HepG2 (cell line): ENCODE data around the gene CHRNB4.

ENCODE experiments used
- ATF2 ChIP-seq: sonication (generic); formaldehyde crosslinking; IDR thresholded peaks from 2 replicates; pipeline ENCODE4 v1.4.0; 2020; ENCODE audit warnings: missing genetic modification reagents
- BRD4 ChIP-seq: sonication (generic); formaldehyde crosslinking; IDR thresholded peaks from 2 replicates; pipeline ENCODE4 v1.4.0; 2020; ENCODE audit warnings: missing genetic modification reagents
- CTCF ChIP-seq: sonication (generic); formaldehyde crosslinking; IDR thresholded peaks from 2 replicates; pipeline ENCODE4 v1.5.0; 2020; ENCODE audit warnings: mild to moderate bottlenecking, missing genetic modification reagents, moderate library complexity
- MLX ChIP-seq: IDR thresholded peaks from 2 replicates; pipeline ENCODE4 v1.6.1; 2016
- REST ChIP-seq, 2 experiments: IDR thresholded peaks; 2 replicates each; pipeline ENCODE4 v1.6.1; 2011 to 2012; ENCODE audit warnings: low read length in 2 of 2, borderline replicate concordance in 1 of 2, low read depth in 1 of 2, mild to moderate bottlenecking in 1 of 2, moderate library complexity in 1 of 2
- RXRA ChIP-seq: sonication (generic); formaldehyde crosslinking; IDR thresholded peaks from 2 replicates; pipeline ENCODE4 v1.5.1; 2020; ENCODE audit warnings: missing genetic modification reagents
- SRSF9 ChIP-seq: fragments of 200-400 bp; formaldehyde crosslinking; IDR thresholded peaks from 2 replicates; pipeline ENCODE4 v1.6.1; 2018; ENCODE audit warnings: borderline replicate concordance, mild to moderate bottlenecking, low read depth, low read length; ENCODE audit not compliant: insufficient read depth, poor library complexity, severe bottlenecking
- TCF7L2 ChIP-seq: IDR thresholded peaks from 2 replicates; pipeline ENCODE4 v1.6.1; 2011; ENCODE audit warnings: mild to moderate bottlenecking, low read depth, low read length, moderate library complexity
- TRIM24 ChIP-seq: sonication (generic); formaldehyde crosslinking; IDR thresholded peaks from 2 replicates; pipeline ENCODE4 v1.8.0; 2022; ENCODE audit warnings: mild to moderate bottlenecking, missing genetic modification reagents
- ZNF101 ChIP-seq: sonication (generic); formaldehyde crosslinking; IDR thresholded peaks from 2 replicates; pipeline ENCODE4 v1.4.0; 2020; ENCODE audit warnings: mild to moderate bottlenecking, low read depth, missing genetic modification reagents, borderline replicate concordance
- ZNF24 ChIP-seq: fragments of 450-650 bp; IDR thresholded peaks from 2 replicates; pipeline ENCODE4 v1.6.1; 2017; ENCODE audit warnings: antibody characterized with exemption, mild to moderate bottlenecking
- ZNF263 ChIP-seq: sonication (generic); formaldehyde crosslinking; IDR thresholded peaks from 2 replicates; pipeline ENCODE4 v1.4.0; 2020; ENCODE audit warnings: missing genetic modification reagents
- ZNF501 ChIP-seq: sonication (generic); formaldehyde crosslinking; IDR thresholded peaks from 2 replicates; pipeline ENCODE4 v1.5.1; 2020; ENCODE audit warnings: mild to moderate bottlenecking, moderate library complexity, missing genetic modification reagents
- ZNF891 ChIP-seq: sonication (generic); formaldehyde crosslinking; IDR thresholded peaks from 2 replicates; pipeline ENCODE4 v1.5.0; 2020; ENCODE audit warnings: mild to moderate bottlenecking, missing genetic modification reagents

- TF ChIP-seq ZNF263: no peak
- no peak for TF ChIP-seq CTCF (CRISPR knock-in tag)
- no peak for TF ChIP-seq ZNF501
- TF ChIP-seq REST (IDR thresholded peaks at IDR 0.05; ENCODE audit: borderline replicate concordance in 1 of 2, low read depth in 1 of 2, low read length in 2 of 2): no peak
- TF ChIP-seq TCF7L2: no peak
- no peak for TF ChIP-seq MLX
- TF ChIP-seq RXRA (CRISPR knock-in tag): no peak
- no peak for TF ChIP-seq ATF2 (CRISPR knock-in tag)
- no peak for TF ChIP-seq ZNF101
- TF ChIP-seq ZNF24: no peak
- no peak for TF ChIP-seq ZNF891 (CRISPR knock-in tag)
- TF ChIP-seq SRSF9: no peak
- no peak for TF ChIP-seq BRD4 (CRISPR knock-in tag)
- TF ChIP-seq TRIM24: no peak
These were observed 44.9 kb upstream of the CHRNB4 start for GRCh38 chr15:78685925-78686324.
